Stimulated activated CD4-positive, alpha-beta T cell treated with anti-CD3 and anti-CD28 coated beads, TNF-alpha, amount 100 ng/mL, for 1 hour (primary cell): ENCODE results near the gene SLC6A3.
"Not testable (repeated sequence)": the region's sequence is repeated elsewhere in the genome, so short reads cannot be mapped to it uniquely, and the experiment has no call there.

Experiments
- DNase-seq, 3 donors: peaks; one replicate each; pipeline ENCODE4 v3.0.0-alpha.2; 2020; ENCODE audit warnings: low read depth in 3 of 3, low spot score in 1 of 3

Gene SLC6A3

GRCh38 chr5:1375871-1376810, 69.1 kb downstream of the SLC6A3 start:
- no peak for DNase-seq

GRCh38 chr5:1374679-1375055, 70.6 kb downstream of the SLC6A3 start:
- DNase-seq: no peak

GRCh38 chr5:1374030-1374678, 71.1 kb downstream of the SLC6A3 start:
- DNase-seq: no peak

- DNase-seq: not testable (repeated sequence)
Observed at GRCh38 chr5:1371972-1372342, 73.3 kb downstream of the SLC6A3 start.

GRCh38 chr5:1371218-1371971, 73.8 kb downstream of the SLC6A3 start:
- no peak for DNase-seq

- DNase-seq: no peak
Observed at GRCh38 chr5:1370006-1370405, 75.2 kb downstream of the SLC6A3 start.

- no peak for DNase-seq
Observed at GRCh38 chr5:1368756-1369155, 76.5 kb downstream of the SLC6A3 start.

GRCh38 chr5:1368236-1368635, 77.0 kb downstream of the SLC6A3 start:
- DNase-seq: no peak

GRCh38 chr5:1367149-1367548, 78.1 kb downstream of the SLC6A3 start:
- DNase-seq: no peak

GRCh38 chr5:1366514-1366913, 78.7 kb downstream of the SLC6A3 start:
- no peak for DNase-seq

GRCh38 chr5:1364211-1364610, 81.0 kb downstream of the SLC6A3 start:
- no peak for DNase-seq

- DNase-seq: no peak
Observed at GRCh38 chr5:1363581-1363980, 81.7 kb downstream of the SLC6A3 start.

- no peak for DNase-seq
Observed at GRCh38 chr5:1363160-1363559, 82.1 kb downstream of the SLC6A3 start.

- DNase-seq: no peak
Observed at GRCh38 chr5:1362242-1363015, 82.8 kb downstream of the SLC6A3 start.

- no peak for DNase-seq
Observed at GRCh38 chr5:1360861-1361260, 84.4 kb downstream of the SLC6A3 start.

- DNase-seq: not testable (repeated sequence)
Observed at GRCh38 chr5:1360367-1360766, 84.9 kb downstream of the SLC6A3 start.

GRCh38 chr5:1359713-1360112, 85.5 kb downstream of the SLC6A3 start:
- DNase-seq: no peak

GRCh38 chr5:1359031-1359645, 86.1 kb downstream of the SLC6A3 start:
- DNase-seq: no peak

GRCh38 chr5:1358726-1359025, 86.6 kb downstream of the SLC6A3 start:
- no peak for DNase-seq

GRCh38 chr5:1357946-1358725, 87.1 kb downstream of the SLC6A3 start:
- DNase-seq: no peak
